GM12878 (cell line): ENCODE data around the gene PLXNA2. TPM values are rescaled to one million over a fixed set of nuclear protein-coding genes. Genes with fewer than 3 reads are reported as not detected.

ENCODE experiments used
- ATAC-seq: fragments of 200-7000 bp; cut with Tn5 transposase; 3 replicates; pipeline ENCODE4 v1.9.1; 2020; ENCODE audit warnings: mild to moderate bottlenecking, moderate library complexity
- BruUV-seq: library from RNA; stranded (reverse); fragments of 400-500 nt; replicated peaks from 2 replicates; lab custom pipeline; 2021; lab: Mats Ljungman, UMichigan
- CTCF ChIA-PET: fragments of 300-600 bp; sonication (Branson Sonifier 250); formaldehyde crosslinking; extraction: SDS; loops from one replicate; lab custom pipeline; 2021; ENCODE audit warnings: inconsistent platforms; lab: Yijun Ruan, JAX
- POLR2A ChIA-PET: fragments of 350-600 bp; formaldehyde crosslinking; extraction: SDS; loops from one replicate; lab custom pipeline; 2021; ENCODE audit warnings: inconsistent platforms; lab: Charles Lee
- RAD21 ChIA-PET: fragments of 300-600 bp; sonication (Branson Sonifier 250); formaldehyde crosslinking; loops from one replicate; lab custom pipeline; 2023; ENCODE audit warnings: antibody characterized with exemption; ENCODE audit not compliant: unreplicated experiment; lab: Charles Lee
- SMC1A ChIA-PET: fragments of 300-600 bp; sonication (Branson Sonifier 250); formaldehyde crosslinking; loops from one replicate; lab custom pipeline; 2023; ENCODE audit not compliant: unreplicated experiment, uncharacterized antibody; lab: Charles Lee
- DNase-seq: peaks from one replicate; pipeline ENCODE4 v3.0.0-alpha.2; 2011; ENCODE audit warnings: low read depth, low spot score
- FAIRE-seq: peaks from 3 replicates; lab custom pipeline; 2011; peaks lifted over from hg19 to GRCh38; lab: Jason Lieb, UNC
- H2AFZ ChIP-seq: 2 replicates; pipeline ENCODE4 v1.6.0; 2011; ENCODE audit warnings: low read depth, low read length, control low read depth; ENCODE audit not compliant: control insufficient read depth
- H3K27ac ChIP-seq: 2 replicates; pipeline ENCODE4 v1.5.1; 2011; ENCODE audit warnings: control low read depth; ENCODE audit not compliant: control insufficient read depth, insufficient read depth
- H3K27me3 ChIP-seq, 2 experiments: replicated peaks in 1 of 2; 2 replicates each; pipeline versions ENCODE4 v1.6.0 to v1.6.1; 2011; ENCODE audit warnings: low read length in 1 of 2; ENCODE audit not compliant: control insufficient read depth in 2 of 2, insufficient read depth in 2 of 2
- H3K36me3 ChIP-seq, 2 experiments: 2 replicates each; pipeline ENCODE4 v1.5.1; 2011; ENCODE audit warnings: low read length in 1 of 2; ENCODE audit not compliant: control insufficient read depth in 2 of 2, insufficient read depth in 2 of 2
- H3K4me1 ChIP-seq: 2 replicates; pipeline ENCODE4 v1.6.1; 2011; ENCODE audit warnings: mild to moderate bottlenecking, low read length, moderate library complexity, mixed read lengths; ENCODE audit not compliant: control insufficient read depth, insufficient read depth
- H3K4me2 ChIP-seq: 2 replicates; pipeline ENCODE4 v1.6.0; 2011; ENCODE audit warnings: control low read depth; ENCODE audit not compliant: control insufficient read depth, insufficient read depth
- H3K4me3 ChIP-seq: fragments of 200-600 bp; sonication (generic); 2 replicates; pipeline ENCODE4 v1.5.1; 2016
- H3K79me2 ChIP-seq: 2 replicates; pipeline ENCODE4 v1.6.0; 2011; ENCODE audit warnings: low read length; ENCODE audit not compliant: control insufficient read depth, insufficient read depth
- H3K9ac ChIP-seq: 2 replicates; pipeline ENCODE4 v1.8.0; 2011; ENCODE audit warnings: low read length, control low read depth, mixed read lengths; ENCODE audit not compliant: control insufficient read depth, insufficient read depth
- H3K9me3 ChIP-seq: replicated peaks from 3 replicates; pipeline ENCODE4 v1.5.1; 2011; ENCODE audit warnings: mild to moderate bottlenecking, low read length; ENCODE audit not compliant: control insufficient read depth, insufficient read depth
- H4K20me1 ChIP-seq: 2 replicates; pipeline ENCODE4 v1.6.0; 2011; ENCODE audit not compliant: control insufficient read depth, insufficient read depth
- DPF2 ChIP-seq: fragments of 450-650 bp; IDR thresholded peaks from 2 replicates; pipeline ENCODE4 v1.6.1; 2017; ENCODE audit warnings: mild to moderate bottlenecking
- EED ChIP-seq: sonication (generic); IDR thresholded peaks from 2 replicates; pipeline ENCODE4 v1.6.1; 2016; ENCODE audit warnings: antibody characterized with exemption, low read depth
- FOXK2 ChIP-seq: fragments of 450-650 bp; IDR thresholded peaks from 2 replicates; pipeline ENCODE4 v1.6.1; 2017; ENCODE audit warnings: mild to moderate bottlenecking, moderate library complexity
- NR2C1 ChIP-seq: fragments of 450-650 bp; IDR thresholded peaks from 2 replicates; pipeline ENCODE4 v1.6.1; 2017; ENCODE audit warnings: antibody characterized with exemption, mild to moderate bottlenecking, moderate library complexity
- NR2F1 ChIP-seq: fragments of 450-650 bp; conservative IDR thresholded peaks from 2 replicates; pipeline ENCODE4 v1.6.1; 2017; ENCODE audit warnings: mild to moderate bottlenecking
- POLR2A ChIP-seq: IDR thresholded peaks from 2 replicates; pipeline ENCODE4 v1.6.1; 2011; ENCODE audit warnings: low read depth, mild to moderate bottlenecking, low read length
- POLR2AphosphoS5 ChIP-seq: IDR thresholded peaks from 2 replicates; pipeline ENCODE4 v1.6.1; 2011; ENCODE audit warnings: mild to moderate bottlenecking, low read length, inconsistent platforms
- POU2F2 ChIP-seq: IDR thresholded peaks from 3 replicates; pipeline ENCODE4 v1.6.1; 2011; ENCODE audit warnings: low read depth, mild to moderate bottlenecking, low read length, borderline replicate concordance
- SREBF2 ChIP-seq: IDR thresholded peaks from 2 replicates; pipeline ENCODE4 v1.6.1; 2012; ENCODE audit warnings: mild to moderate bottlenecking, low read length
- ZNF207 ChIP-seq: fragments of 450-650 bp; IDR thresholded peaks from 2 replicates; pipeline ENCODE4 v1.6.1; 2014; ENCODE audit warnings: antibody characterized with exemption, mild to moderate bottlenecking, borderline replicate concordance
- WGBS: methylation state at CpG from one replicate; pipeline ENCODE4 v1.1.6; 2016; ENCODE audit warnings: low lambda C conversion rate; ENCODE audit not compliant: insufficient replicate concordance, insufficient coverage; ENCODE audit errors: missing lambda C conversion rate; 5-methylcytosine and 5-hydroxymethylcytosine counted together
- in situ Hi-C: fragments of 300-500 bp; cut with MboI; formaldehyde crosslinking; loops from 9 replicates; pipeline ENCODE4 v1.14.3; 2018; ENCODE audit warnings: mixed read lengths
- intact Hi-C: fragments of 100-400 bp; cut with micrococcal nuclease; formaldehyde crosslinking; loops from one replicate; pipeline ENCODE4 v1.14.2; 2022; ENCODE audit not compliant: unreplicated experiment
- polyA plus RNA-seq, 11 experiments: library from polyadenylated mRNA; depleted of rRNA in 4 of 11; unstranded in 6 of 11; stranded (reverse) in 5 of 11; fragments of >200 nt; fragmentation: Nextera tagmentation in 4 of 11; fragmentation: Illumina TruSeq in 1 of 11; extraction: Ambion mirVana in 4 of 11; extraction: Trizol in 1 of 11; gene quantifications; 1 replicate in 1 of 11; 2 replicates in 10 of 11; pipeline versions ENCODE4 v1.2.1 to v1.2.3, GENCODE V29; 2011 to 2016; ENCODE audit warnings: inconsistent platforms in 2 of 11, missing spikeins in 2 of 11, low read depth in 1 of 11
- total RNA-seq, 4 experiments: library from RNA; depleted of rRNA in 3 of 4; stranded (reverse); fragments of >200 nt in 3 of 4; fragmentation: Illumina TruSeq in 1 of 4; extraction: Trizol in 1 of 4; gene quantifications; 2 replicates each; pipeline versions ENCODE4 v1.2.1 to v1.2.3, GENCODE V29; 2013 to 2021

Gene PLXNA2
- total and polyA plus RNA-seq, 10 of the 15 experiments (the other 5 are each of a cell fraction or from before 2014, with no cell fraction given): under 0.01 to 0.08 (median 0.07) TPM; not detected in 4

GRCh38 chr1:208010487-208011071 is 233.6 kb downstream of the PLXNA2 start:
- intact Hi-C loops: no loop called here
- BruUV-seq: no TSS peak

GRCh38 chr1:208009706-208010444 is 234.3 kb downstream of the PLXNA2 start:
- WGBS: 44% methylated on average over 12 of the region's 12 CpGs
- POLR2A ChIA-PET: no interaction called here

More at GRCh38 chr1:208010487-208011071, 233.6 kb downstream of the PLXNA2 start:
- no peaks in the 10 kb centered on the region for H3K79me2 ChIP-seq
- H2AFZ ChIP-seq: no peak overlapping the region
- no peaks in the 10 kb centered on the region for H4K20me1 ChIP-seq
- WGBS: 14% methylated on average over 4 of the region's 4 CpGs
- H3K27ac ChIP-seq: no peak overlapping the region
- H3K4me2 ChIP-seq: no peak overlapping the region
- ATAC-seq (no peak), DNase-seq (no peak), FAIRE-seq (no peak)
- H3K27me3 ChIP-seq: peaks cover 0 to 4% of the 10 kb centered on the region in 2 experiments; a peak in 3 of 4 replicates
- ChIA-PET RAD21 (no interaction called here), CTCF (no interaction called here), POLR2A (no interaction called here), SMC1A (no interaction called here)
- TF ChIP-seq NR2C1: no peak
- no peak for TF ChIP-seq POLR2AphosphoS5
- no peak for TF ChIP-seq NR2F1
- TF ChIP-seq ZNF207: no peak
- no peak for TF ChIP-seq POU2F2
- TF ChIP-seq SREBF2: no peak
- no peak overlapping the region for H3K4me3 ChIP-seq
- H3K36me3 ChIP-seq: no peaks in the 10 kb centered on the region
- no peaks in the 10 kb centered on the region for H3K9me3 ChIP-seq
- H3K4me1 ChIP-seq: no peaks in the 10 kb centered on the region
- in situ Hi-C loops: no loop called here
- no peak overlapping the region for H3K9ac ChIP-seq

More at GRCh38 chr1:208009706-208010444, 234.3 kb downstream of the PLXNA2 start:
- H2AFZ ChIP-seq: no peak overlapping the region
- BruUV-seq: no TSS peak
- SMC1A ChIA-PET: no interaction called here
- intact Hi-C loops (no loop called here), in situ Hi-C loops (no loop called here)
- no peaks in the 10 kb centered on the region for H3K79me2 ChIP-seq
- no peak overlapping the region for H3K4me2 ChIP-seq
- no peak overlapping the region for H3K9ac ChIP-seq
- H3K9me3 ChIP-seq: no peaks in the 10 kb centered on the region
- no peak overlapping the region for H3K27ac ChIP-seq
- H4K20me1 ChIP-seq: no peaks in the 10 kb centered on the region
- peaks cover 0 to 4% of the 10 kb centered on the region in 2 experiments; a peak in 3 of 4 replicates for H3K27me3 ChIP-seq
- H3K4me1 ChIP-seq: no peaks in the 10 kb centered on the region
- H3K36me3 ChIP-seq: no peaks in the 10 kb centered on the region
- DNase-seq: no peak
- RAD21 ChIA-PET: no interaction called here
- TF ChIP-seq POLR2A (no peak), FOXK2 (no peak), EED (no peak), DPF2 (no peak)
- no peak for FAIRE-seq
- H3K4me3 ChIP-seq: no peak overlapping the region
- ATAC-seq: no peak
- CTCF ChIA-PET: interaction anchor here (0.8 kb wide), 2 partner anchors 12 kb away, joined by 3 read pairs; no protein-coding TSS in a partner anchor
